Mesenchymal stem cell (in vitro differentiated cells and primary cell): ENCODE data around the gene SCO2.

Source experiments
- DNase-seq: peaks from one replicate; pipeline ENCODE4 v3.0.0-alpha.2; 2013
- H2AFZ ChIP-seq: one replicate; pipeline ENCODE4 v1.6.1; 2013; ENCODE audit warnings: low read depth, mild to moderate bottlenecking, control low read depth, inconsistent platforms, low read length, moderate library complexity
- H2AK5ac ChIP-seq: 2 replicates; pipeline ENCODE4 v1.6.1; 2013; ENCODE audit warnings: low read length, moderate library complexity, mild to moderate bottlenecking, inconsistent platforms; ENCODE audit not compliant: severe bottlenecking
- H2BK120ac ChIP-seq: one replicate; pipeline ENCODE4 v1.6.1; 2013; ENCODE audit warnings: low read depth, mild to moderate bottlenecking, inconsistent platforms, low read length, moderate library complexity
- H2BK12ac ChIP-seq, 2 experiments: one replicate each; pipeline ENCODE4 v1.6.1; 2013; ENCODE audit warnings: inconsistent platforms in 2 of 2, low read length in 2 of 2, mild to moderate bottlenecking in 2 of 2, moderate library complexity in 2 of 2, control low read depth in 1 of 2
- H2BK15ac ChIP-seq: one replicate; pipeline ENCODE4 v1.6.1; 2013; ENCODE audit warnings: mild to moderate bottlenecking, low read depth, inconsistent platforms; ENCODE audit not compliant: poor library complexity, severe bottlenecking
- H2BK5ac ChIP-seq: 2 replicates; pipeline ENCODE4 v1.6.1; 2013; ENCODE audit warnings: low read depth, mild to moderate bottlenecking, low read length, control low read depth, inconsistent platforms; ENCODE audit not compliant: poor library complexity, severe bottlenecking
- H3K14ac ChIP-seq, 2 experiments: one replicate each; pipeline ENCODE4 v1.6.1; 2013; ENCODE audit warnings: inconsistent platforms in 2 of 2, low read length in 2 of 2, control low read depth in 1 of 2, mild to moderate bottlenecking in 1 of 2, moderate library complexity in 1 of 2
- H3K18ac ChIP-seq, 2 experiments: one replicate each; pipeline ENCODE4 v1.6.1; 2013; ENCODE audit warnings: inconsistent platforms in 2 of 2, low read length in 2 of 2, control low read depth in 1 of 2, low read depth in 1 of 2, mild to moderate bottlenecking in 1 of 2
- H3K23ac ChIP-seq, 2 experiments: one replicate each; pipeline ENCODE4 v1.6.1; 2013; ENCODE audit warnings: inconsistent platforms in 2 of 2, low read length in 2 of 2, mild to moderate bottlenecking in 2 of 2, moderate library complexity in 2 of 2, control low read depth in 1 of 2
- H3K27ac ChIP-seq: 2 replicates; pipeline ENCODE4 v1.5.1; 2013; ENCODE audit warnings: mild to moderate bottlenecking, moderate library complexity, low read length, control low read depth, inconsistent platforms; ENCODE audit not compliant: poor library complexity, severe bottlenecking
- H3K27me3 ChIP-seq, 2 experiments: 2 replicates each; pipeline versions ENCODE4 v1.6.1 to v1.7.0; 2013; ENCODE audit warnings: low read length in 2 of 2, mild to moderate bottlenecking in 2 of 2, moderate library complexity in 2 of 2, control low read depth in 1 of 2, inconsistent platforms in 1 of 2; ENCODE audit not compliant: control insufficient read depth in 1 of 2, insufficient read depth in 1 of 2
- H3K36me3 ChIP-seq, 2 experiments: 2 replicates each; pipeline versions ENCODE4 v1.6.1 to v1.7.0; 2013; ENCODE audit warnings: low read length in 2 of 2, control low read depth in 1 of 2, inconsistent platforms in 1 of 2, low read depth in 1 of 2, mild to moderate bottlenecking in 1 of 2; ENCODE audit not compliant: insufficient read depth in 2 of 2, control insufficient read depth in 1 of 2
- H3K4ac ChIP-seq, 2 experiments: one replicate each; pipeline ENCODE4 v1.6.1; 2013; ENCODE audit warnings: inconsistent platforms in 2 of 2, low read length in 2 of 2, mild to moderate bottlenecking in 2 of 2, moderate library complexity in 2 of 2, control low read depth in 1 of 2, low read depth in 1 of 2
- H3K4me1 ChIP-seq: 2 replicates; pipeline ENCODE4 v1.6.1; 2013; ENCODE audit warnings: low read depth, low read length, control low read depth; ENCODE audit not compliant: control insufficient read depth, insufficient read depth
- H3K4me2 ChIP-seq: 2 replicates; pipeline ENCODE4 v1.6.1; 2013; ENCODE audit warnings: low read length, mild to moderate bottlenecking, inconsistent platforms; ENCODE audit not compliant: poor library complexity, severe bottlenecking
- H3K4me3 ChIP-seq, 2 experiments: 2 replicates each; pipeline versions ENCODE4 v1.5.1 to v1.7.0; 2013; ENCODE audit warnings: low read length in 2 of 2, mild to moderate bottlenecking in 2 of 2, control low read depth in 1 of 2, low read depth in 1 of 2; ENCODE audit not compliant: insufficient read depth in 1 of 2
- H3K79me1 ChIP-seq: replicated peaks from 2 replicates; pipeline ENCODE4 v1.6.1; 2013; ENCODE audit warnings: mild to moderate bottlenecking, control low read depth, low read length, inconsistent platforms; ENCODE audit not compliant: poor library complexity, severe bottlenecking
- H3K9ac ChIP-seq: 2 replicates; pipeline ENCODE4 v1.7.0; 2013; ENCODE audit warnings: mild to moderate bottlenecking, low read length, moderate library complexity
- H3K9me3 ChIP-seq: 2 replicates; pipeline ENCODE4 v1.7.0; 2013; ENCODE audit warnings: mild to moderate bottlenecking, low read length; ENCODE audit not compliant: control insufficient read depth
- H4K8ac ChIP-seq: one replicate; pipeline ENCODE4 v1.6.1; 2013; ENCODE audit warnings: inconsistent platforms, mild to moderate bottlenecking, low read length, moderate library complexity
- H4K91ac ChIP-seq: one replicate; pipeline ENCODE4 v1.6.1; 2013; ENCODE audit warnings: mild to moderate bottlenecking, low read length, inconsistent platforms
- WGBS: methylation state at CpG from one replicate; pipeline ENCODE4 v1.1.7; 2013; ENCODE audit warnings: mixed read lengths; 5-methylcytosine and 5-hydroxymethylcytosine counted together

Gene SCO2

DNA sequence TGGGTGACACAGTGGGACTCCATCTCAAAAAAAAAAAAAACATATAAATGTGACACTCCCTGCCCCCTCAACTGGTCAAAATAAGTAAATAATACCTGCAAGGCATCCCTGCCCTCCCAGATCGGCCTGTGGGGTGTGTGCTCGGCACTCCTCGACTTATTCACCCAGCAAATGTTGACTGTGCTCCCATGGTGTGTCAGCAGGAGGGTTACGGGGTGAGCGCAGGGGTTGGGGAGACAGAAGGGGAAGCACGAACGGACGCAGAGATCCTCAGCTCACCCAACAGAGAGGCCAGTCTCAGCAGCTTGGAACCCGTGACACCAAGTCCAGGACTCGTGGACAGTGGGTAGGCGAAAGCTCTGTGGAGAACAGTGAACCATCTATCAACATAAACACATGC, 45.7 kb downstream of the SCO2 start:
- Histone ChIP-seq H3K9ac (no peak overlapping the region), H2BK120ac (no peak overlapping the region), H3K27me3 (peaks cover 23 to 55% of the 10 kb centered on the region in 2 experiments), H3K4ac (no peak overlapping the region), H2BK12ac (no peak overlapping the region), H3K79me1 (no peaks in the 10 kb centered on the region), H3K9me3 (no peaks in the 10 kb centered on the region), H3K27ac (no peak overlapping the region), H2AK5ac (no peak overlapping the region), H3K14ac (no peak overlapping the region), H2AFZ (no peak overlapping the region), H4K8ac (no peak overlapping the region), H3K18ac (no peak overlapping the region), H3K4me3 (no peak overlapping the region), H3K23ac (no peak overlapping the region), H3K4me2 (no peak overlapping the region), H2BK5ac (no peak overlapping the region), H3K36me3 (peaks cover 0 to 14% of the 10 kb centered on the region in 2 experiments), H2BK15ac (no peak overlapping the region), H4K91ac (no peak overlapping the region), H3K4me1 (peaks cover 29% of the 10 kb centered on the region)
- WGBS = 87% methylated on average over 11 of the region's 11 CpGs
- no peak for DNase-seq

- Histone ChIP-seq H3K14ac (no peak overlapping the region), H2BK12ac (no peak overlapping the region), H3K27ac (no peak overlapping the region), H3K79me1 (no peaks in the 10 kb centered on the region), H2BK15ac (no peak overlapping the region), H3K23ac (no peak overlapping the region), H2AK5ac (no peak overlapping the region), H3K4me2 (no peak overlapping the region), H3K4ac (no peak overlapping the region), H3K9me3 (no peaks in the 10 kb centered on the region), H4K8ac (no peak overlapping the region), H2BK120ac (no peak overlapping the region), H3K4me1 (peaks cover 32% of the 10 kb centered on the region), H3K27me3 (peaks cover 23 to 38% of the 10 kb centered on the region in 2 experiments), H4K91ac (no peak overlapping the region), H3K36me3 (peaks cover 0 to 12% of the 10 kb centered on the region in 2 experiments), H2AFZ (no peak overlapping the region), H3K9ac (no peak overlapping the region), H3K4me3 (no peak overlapping the region), H3K18ac (no peak overlapping the region), H2BK5ac (no peak overlapping the region)
- DNase-seq = no peak
- 87% methylated on average over 10 of the region's 12 CpGs for WGBS
Measured at GRCh38 chr22:50477923-50478322, 47.5 kb downstream of the SCO2 start.

- Histone ChIP-seq H2BK120ac (no peak overlapping the region), H3K14ac (no peak overlapping the region), H3K9ac (no peak overlapping the region), H2BK5ac (no peak overlapping the region), H4K91ac (peak overlapping the region; percentile 35), H3K9me3 (no peaks in the 10 kb centered on the region), H4K8ac (peak overlapping the region; percentile 41), H3K4ac (no peak overlapping the region), H3K4me3 (no peak overlapping the region), H3K79me1 (no peaks in the 10 kb centered on the region), H2BK15ac (no peak overlapping the region), H3K27me3 (peaks cover 18 to 27% of the 10 kb centered on the region in 2 experiments), H3K36me3 (peaks cover 0 to 18% of the 10 kb centered on the region in 2 experiments), H3K4me1 (peaks cover 37% of the 10 kb centered on the region), H3K23ac (no peak overlapping the region), H3K18ac (no peak overlapping the region), H2AFZ (no peak overlapping the region), H2AK5ac (no peak overlapping the region), H2BK12ac (no peak overlapping the region), H3K27ac (no peak overlapping the region), H3K4me2 (no peak overlapping the region)
- WGBS = 85% methylated on average over 7 of the region's 7 CpGs
- DNase-seq = no peak
Measured at GRCh38 chr22:50476868-50477267, 48.5 kb downstream of the SCO2 start.

DNA sequence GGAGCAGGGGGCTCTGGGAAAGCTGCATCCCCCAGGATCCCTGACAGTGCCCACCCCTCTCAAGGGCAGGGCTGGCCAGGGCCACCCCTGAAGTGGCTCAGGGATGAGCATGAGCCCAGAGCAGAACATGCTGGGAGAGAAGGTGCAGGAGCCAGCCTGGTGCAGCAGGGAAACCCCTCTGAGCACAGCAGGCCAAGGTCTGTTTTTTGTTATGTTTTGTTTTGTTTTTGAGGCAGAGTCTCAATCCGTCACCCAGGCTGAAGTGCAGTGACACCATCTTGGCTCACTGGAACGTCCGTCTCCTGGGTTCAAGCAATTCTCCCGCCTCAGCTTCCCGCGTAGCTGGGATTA, 49.8 kb downstream of the SCO2 start:
- peak overlapping the region; percentile 47 for H2AK5ac ChIP-seq
- peak overlapping the region in 1 of 2 experiments; percentile 78 for H3K4me3 ChIP-seq
- H3K27me3 ChIP-seq = peaks cover 11 to 15% of the 10 kb centered on the region in 2 experiments
- no peak overlapping the region for H3K27ac ChIP-seq
- H3K14ac ChIP-seq = no peak overlapping the region
- no peaks in the 10 kb centered on the region for H3K9me3 ChIP-seq
- peak overlapping the region; percentile 74 for H4K8ac ChIP-seq
- H3K36me3 ChIP-seq = peaks cover 0 to 24% of the 10 kb centered on the region in 2 experiments
- peak overlapping the region in 1 of 2 experiments; percentile 22 for H2BK12ac ChIP-seq
- DNase-seq = no peak
- H3K23ac ChIP-seq = no peak overlapping the region
- WGBS = 99% methylated on average over 6 of the region's 6 CpGs
- H2AFZ ChIP-seq = peak overlapping the region; percentile 32
- H3K18ac ChIP-seq = peak overlapping the region in 1 of 2 experiments; percentile 88
- H3K9ac ChIP-seq = peak overlapping the region; percentile 82
- no peak overlapping the region for H2BK120ac ChIP-seq
- peaks cover 39% of the 10 kb centered on the region for H3K4me1 ChIP-seq
- H4K91ac ChIP-seq = no peak overlapping the region
- no peak overlapping the region for H2BK5ac ChIP-seq
- peak overlapping the region; percentile 4 for H2BK15ac ChIP-seq
- H3K79me1 ChIP-seq = no peaks in the 10 kb centered on the region
- peak overlapping the region in 1 of 2 experiments; percentile 44 for H3K4ac ChIP-seq
- H3K4me2 ChIP-seq = no peak overlapping the region
